ENCODE data around the gene DDX41. TPM values are rescaled to one million over a fixed set of nuclear protein-coding genes. Genes with fewer than 3 reads are reported as not detected.
A peak's percentile ranks its signal among the peaks of the same experiment; 100 is the strongest.

The DDX41 gene
- total RNA-seq, 1 donor from 2014 or later: 125 TPM

GRCh38 chr5:177474846-177475562 is 41.8 kb downstream of the DDX41 start:
- H3K4me3 ChIP-seq: no peak overlapping the region
- H3K4me1 ChIP-seq: peaks cover 77% of the 10 kb centered on the region
- peak overlapping the region; percentile 83 for H3K27ac ChIP-seq
- no peaks in the 10 kb centered on the region for H3K9me3 ChIP-seq
- no peaks in the 10 kb centered on the region for H3K36me3 ChIP-seq
- H3K27me3 ChIP-seq: no peaks in the 10 kb centered on the region
- no peak for DNase-seq (ENCODE audit: extremely low spot score in 2 of 2)
- intact Hi-C loops (cut with DNase I): loop anchor here (2.0 kb wide), 1 partner anchor 22 kb away; the partner anchor contains the start of gene PDLIM7
- TF ChIP-seq CTCF (IDR thresholded peaks at IDR 0.05) (no peak), POLR2AphosphoS5 (IDR thresholded peaks at IDR 0.05; ENCODE audit: insufficient read depth in 1 of 2, low read depth in 1 of 2) (peak in 1 of 2 donors; percentile 14)

- Histone ChIP-seq H3K27me3 (no peaks in the 10 kb centered on the region), H3K9me3 (no peaks in the 10 kb centered on the region), H3K4me3 (peak overlapping the region; percentile 67 to 74), H3K27ac (peak overlapping the region; percentile 83), H3K4me1 (peaks cover 77% of the 10 kb centered on the region), H3K36me3 (no peaks in the 10 kb centered on the region)
- TF ChIP-seq CTCF (IDR thresholded peaks at IDR 0.05) (no peak), POLR2AphosphoS5 (IDR thresholded peaks at IDR 0.05; ENCODE audit: insufficient read depth in 1 of 2, low read depth in 1 of 2) (no peak), POLR2A (IDR thresholded peaks at IDR 0.05) (no peak)
- intact Hi-C loops (cut with DNase I): loop anchor here (2.0 kb wide), 1 partner anchor 23 kb away; the partner anchor contains the start of gene PDLIM7
- no peak for DNase-seq (ENCODE audit: extremely low spot score in 2 of 2)
Observed at GRCh38 chr5:177474002-177474476, 42.7 kb downstream of the DDX41 start.

GRCh38 chr5:177473443-177474001 is 43.2 kb downstream of the DDX41 start, which contains the start of gene DBN1:
DBN1 (minus strand) TSS chr5:177473634; CDS start chr5:177473521, 113 bp downstream.
- intact Hi-C loops (cut with DNase I): loop anchor here (2.0 kb wide), 1 partner anchor 23 kb away; the partner anchor contains the start of gene PDLIM7
- no peaks in the 10 kb centered on the region for H3K36me3 ChIP-seq
- H3K27ac ChIP-seq: peak within 1 kb of the TSS; percentile 83
- no peak for DNase-seq (ENCODE audit: extremely low spot score in 2 of 2)
- H3K27me3 ChIP-seq: no peaks in the 10 kb centered on the region
- peak within 1 kb of the TSS; percentile 67 to 74 for H3K4me3 ChIP-seq
- H3K4me1 ChIP-seq: peaks cover 77% of the 10 kb centered on the region
- TF ChIP-seq POLR2A (IDR thresholded peaks at IDR 0.05) (no peak), POLR2AphosphoS5 (IDR thresholded peaks at IDR 0.05; ENCODE audit: insufficient read depth in 1 of 2, low read depth in 1 of 2) (peak in 1 of 2 donors; percentile 23), CTCF (IDR thresholded peaks at IDR 0.05) (no peak)
- H3K9me3 ChIP-seq: no peaks in the 10 kb centered on the region

GRCh38 chr5:177472460-177473442 is 44.0 kb downstream of the DDX41 start:
- Histone ChIP-seq H3K4me1 (peaks cover 69% of the 10 kb centered on the region), H3K4me3 (peak overlapping the region; percentile 67 to 74), H3K36me3 (no peaks in the 10 kb centered on the region), H3K27ac (peak overlapping the region; percentile 83), H3K9me3 (no peaks in the 10 kb centered on the region), H3K27me3 (no peaks in the 10 kb centered on the region)
- no peak for DNase-seq (ENCODE audit: extremely low spot score in 2 of 2)
- intact Hi-C loops (cut with DNase I): no loop called here
- TF ChIP-seq POLR2A (IDR thresholded peaks at IDR 0.05) (no peak), CTCF (IDR thresholded peaks at IDR 0.05) (no peak), POLR2AphosphoS5 (IDR thresholded peaks at IDR 0.05; ENCODE audit: insufficient read depth in 1 of 2, low read depth in 1 of 2) (no peak)

All from vagina (tissue), 2 donors.